ENCODE results near the gene SMAD1.

- TF ChIP-seq CTCF (IDR thresholded peaks at IDR 0.05; ENCODE audit: low read depth, low read length) (no peak), EZH2phosphoT487 (IDR thresholded peaks at IDR 0.05; ENCODE audit: low read depth) (no peak)
These were observed 26.0 kb downstream of the SMAD1 start for GRCh38 chr4:145507636-145508035.
